OCI-LY7 (cell line): ENCODE measurements around the gene KLHL25. TPM values are rescaled to one million over a fixed set of nuclear protein-coding genes. Genes with fewer than 3 reads are reported as not detected.

Experiments used
- BruUV-seq: library from RNA; stranded (reverse); fragments of 400-500 nt; replicated peaks from 2 replicates; lab custom pipeline; 2021; lab: Mats Ljungman, UMichigan
- CTCF ChIA-PET: fragments of 300-600 bp; sonication (Branson Sonifier 250); formaldehyde crosslinking; loops from one replicate; lab custom pipeline; 2022; ENCODE audit warnings: antibody characterized with exemption; ENCODE audit not compliant: unreplicated experiment; lab: Charles Lee
- POLR2A ChIA-PET: fragments of 300-600 bp; sonication (Branson Sonifier 250); formaldehyde crosslinking; loops from one replicate; lab custom pipeline; 2022; ENCODE audit warnings: antibody characterized with exemption; lab: Charles Lee
- DNase-seq: peaks from one replicate; pipeline ENCODE4 v3.0.0-alpha.2; 2015; ENCODE audit warnings: low spot score
- H2AFZ ChIP-seq: fragments of 200-600 bp; sonication (generic), shearing (Covaris generic); 2 replicates; pipeline ENCODE4 v1.6.1; 2014; ENCODE audit warnings: mild to moderate bottlenecking, antibody characterized with exemption, low read length, moderate library complexity
- H3K27ac ChIP-seq: fragments of 200-600 bp; sonication (generic); 2 replicates; pipeline ENCODE4 v1.5.1; 2014; ENCODE audit warnings: mixed run types, low read depth, mild to moderate bottlenecking, moderate library complexity, low read length, inconsistent platforms; ENCODE audit not compliant: poor library complexity, severe bottlenecking
- H3K36me3 ChIP-seq: fragments of 200-600 bp; sonication (generic); 2 replicates; pipeline ENCODE4 v1.6.1; 2014; ENCODE audit warnings: mild to moderate bottlenecking, antibody characterized with exemption, low read length, moderate library complexity, mixed read lengths; ENCODE audit not compliant: insufficient read depth
- H3K4me1 ChIP-seq: fragments of 200-600 bp; sonication (generic); 2 replicates; pipeline ENCODE4 v1.5.1; 2014; ENCODE audit warnings: mild to moderate bottlenecking, low read length; ENCODE audit not compliant: insufficient read depth, poor library complexity, severe bottlenecking
- H3K4me2 ChIP-seq: fragments of 200-600 bp; sonication (generic); 2 replicates; pipeline ENCODE4 v1.6.1; 2014; ENCODE audit warnings: mild to moderate bottlenecking, low read length
- H3K4me3 ChIP-seq: fragments of 200-600 bp; sonication (generic); 2 replicates; pipeline ENCODE4 v1.5.1; 2014; ENCODE audit warnings: mild to moderate bottlenecking, low read depth, low read length; ENCODE audit not compliant: poor library complexity, severe bottlenecking
- H3K79me2 ChIP-seq: fragments of 200-600 bp; sonication (generic); 2 replicates; pipeline ENCODE4 v1.6.1; 2016; ENCODE audit warnings: low read depth, mild to moderate bottlenecking, low read length, moderate library complexity, mixed read lengths; ENCODE audit not compliant: insufficient read depth
- H3K9me2 ChIP-seq: fragments of 200-600 bp; sonication (generic); 2 replicates; pipeline ENCODE4 v1.6.1; 2016; ENCODE audit warnings: mild to moderate bottlenecking, low read length, mixed read lengths; ENCODE audit not compliant: insufficient read depth
- H3K9me3 ChIP-seq: fragments of 200-600 bp; sonication (generic); 2 replicates; pipeline ENCODE4 v1.6.1; 2014; ENCODE audit warnings: mild to moderate bottlenecking, mixed run types, low read length, mixed read lengths
- H4K20me1 ChIP-seq: fragments of 200-600 bp; sonication (generic); 2 replicates; pipeline ENCODE4 v1.6.1; 2014; ENCODE audit warnings: mild to moderate bottlenecking, antibody characterized with exemption, low read length, moderate library complexity, mixed read lengths; ENCODE audit not compliant: insufficient read depth
- EZH2phosphoT487 ChIP-seq: fragments of 200-600 bp; sonication (generic); IDR thresholded peaks from 2 replicates; pipeline ENCODE4 v1.6.1; 2018; ENCODE audit warnings: low read depth, borderline replicate concordance, mild to moderate bottlenecking, mixed run types, antibody characterized with exemption, low read length, moderate library complexity, mixed read lengths
- intact Hi-C: fragments of 100-400 bp; cut with micrococcal nuclease; formaldehyde crosslinking; loops from one replicate; pipeline ENCODE4 v1.10.0; 2022; ENCODE audit not compliant: unreplicated experiment
- total RNA-seq, 2 experiments: library from RNA; depleted of rRNA in 1 of 2; stranded (reverse); fragments of >200 nt in 1 of 2; shearing (Covaris generic) in 1 of 2; gene quantifications; 2 replicates each; pipeline ENCODE4 v1.2.3, GENCODE V29; 2014 to 2022
- TF ChIP-seq, protein P1 (sequence below): fragments of 200-600 bp; sonication (generic); conservative IDR thresholded peaks from 2 replicates; pipeline ENCODE4 v1.5.1; 2014; ENCODE audit warnings: mild to moderate bottlenecking, antibody characterized with exemption, low read length, moderate library complexity, mixed read lengths

The KLHL25 gene
- total RNA-seq, 2 experiments from 2014 or later = 5.1 to 7.7 TPM

DNA sequence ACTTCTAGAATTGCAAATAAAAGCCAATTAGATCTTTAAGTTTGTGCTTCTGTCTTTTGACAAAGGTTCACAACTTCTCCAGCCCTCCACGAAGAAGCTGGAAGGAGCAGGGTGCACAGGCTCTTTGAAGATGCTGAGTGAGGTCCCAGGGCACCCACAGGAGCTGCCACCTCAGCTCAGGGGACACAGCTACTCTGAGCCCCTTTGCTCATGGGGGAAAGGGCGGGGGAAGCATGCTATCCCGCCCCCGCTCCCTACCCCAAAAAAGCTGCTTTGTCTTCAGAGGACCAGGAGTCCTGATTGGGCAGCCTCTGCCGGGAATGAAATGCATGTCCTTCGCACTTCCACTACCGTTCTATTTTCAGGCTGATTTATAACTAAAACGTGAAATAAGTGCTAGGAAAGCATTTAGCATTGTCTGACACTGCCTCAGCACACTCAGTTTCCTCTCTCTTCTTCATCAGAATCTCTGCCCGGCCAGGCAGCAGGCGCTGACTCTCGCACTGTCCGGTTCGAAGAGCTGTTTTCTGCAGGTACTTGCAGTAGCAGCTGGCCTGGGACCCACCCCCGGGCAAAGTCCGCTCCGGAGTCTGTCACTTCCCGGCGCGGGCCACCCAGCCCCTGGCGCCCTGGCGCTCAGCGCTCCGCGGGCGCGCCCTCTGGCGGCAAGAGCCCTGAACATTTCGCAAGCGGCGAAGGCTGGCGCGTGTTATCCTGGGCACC is 45.5 kb upstream of the KLHL25 start:
- Histone ChIP-seq H4K20me1 (no peaks in the 10 kb centered on the region), H3K36me3 (no peaks in the 10 kb centered on the region), H3K4me3 (peak overlapping the region; percentile 17), H3K4me2 (peak overlapping the region; percentile 57), H3K9me2 (no peaks in the 10 kb centered on the region), H3K79me2 (no peaks in the 10 kb centered on the region), H3K9me3 (no peaks in the 10 kb centered on the region), H3K4me1 (peaks cover 9% of the 10 kb centered on the region), H3K27ac (no peak overlapping the region), H2AFZ (peak overlapping the region; percentile 67)
- BruUV-seq = no TSS peak
- intact Hi-C loops = loop anchor here (1.0 to 5.0 kb wide), 5 partner anchors 48 to 543 kb away; partner anchors contain the start of gene KLHL25
- TF ChIP-seq, protein P1, sequence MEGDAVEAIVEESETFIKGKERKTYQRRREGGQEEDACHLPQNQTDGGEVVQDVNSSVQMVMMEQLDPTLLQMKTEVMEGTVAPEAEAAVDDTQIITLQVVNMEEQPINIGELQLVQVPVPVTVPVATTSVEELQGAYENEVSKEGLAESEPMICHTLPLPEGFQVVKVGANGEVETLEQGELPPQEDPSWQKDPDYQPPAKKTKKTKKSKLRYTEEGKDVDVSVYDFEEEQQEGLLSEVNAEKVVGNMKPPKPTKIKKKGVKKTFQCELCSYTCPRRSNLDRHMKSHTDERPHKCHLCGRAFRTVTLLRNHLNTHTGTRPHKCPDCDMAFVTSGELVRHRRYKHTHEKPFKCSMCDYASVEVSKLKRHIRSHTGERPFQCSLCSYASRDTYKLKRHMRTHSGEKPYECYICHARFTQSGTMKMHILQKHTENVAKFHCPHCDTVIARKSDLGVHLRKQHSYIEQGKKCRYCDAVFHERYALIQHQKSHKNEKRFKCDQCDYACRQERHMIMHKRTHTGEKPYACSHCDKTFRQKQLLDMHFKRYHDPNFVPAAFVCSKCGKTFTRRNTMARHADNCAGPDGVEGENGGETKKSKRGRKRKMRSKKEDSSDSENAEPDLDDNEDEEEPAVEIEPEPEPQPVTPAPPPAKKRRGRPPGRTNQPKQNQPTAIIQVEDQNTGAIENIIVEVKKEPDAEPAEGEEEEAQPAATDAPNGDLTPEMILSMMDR = peak; percentile 95
- TF ChIP-seq EZH2phosphoT487 = no peak
- peak; percentile 82 for DNase-seq
- CTCF ChIA-PET = no interaction called here
- POLR2A ChIA-PET = interaction anchor here (0.5 to 0.7 kb wide), 2 partner anchors 514 to 772 kb away, joined by 3 to 4 read pairs; no protein-coding TSS in a partner anchor

DNA sequence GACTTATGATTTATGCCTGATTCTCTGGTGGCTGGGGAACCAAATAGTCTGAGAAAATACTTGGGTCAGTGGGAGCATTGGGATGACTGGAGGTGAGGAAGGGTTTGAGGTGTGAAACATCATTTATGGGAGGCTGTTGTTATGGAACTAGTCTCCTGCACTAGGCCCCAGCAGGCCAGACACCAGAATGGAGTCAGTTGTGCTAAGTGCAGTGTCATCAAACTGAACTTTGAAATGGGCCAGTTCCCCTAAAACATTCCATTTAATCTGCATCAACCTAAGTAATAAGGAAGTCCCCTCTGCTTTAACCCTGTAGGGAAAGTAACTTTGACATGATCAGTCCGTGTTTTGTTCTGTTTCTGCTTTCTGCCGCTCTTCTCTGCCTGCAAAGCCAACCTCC is 44.9 kb upstream of the KLHL25 start:
- ChIA-PET CTCF (no interaction called here), POLR2A (no interaction called here)
- no peaks in the 10 kb centered on the region for H3K36me3 ChIP-seq
- no peak for DNase-seq
- intact Hi-C loops = loop anchor here (1.0 to 5.0 kb wide), 5 partner anchors 47 to 543 kb away; partner anchors contain the start of gene KLHL25
- H3K4me3 ChIP-seq = no peak overlapping the region
- peaks cover 9% of the 10 kb centered on the region for H3K4me1 ChIP-seq
- no peak overlapping the region for H3K4me2 ChIP-seq
- H3K9me2 ChIP-seq = no peaks in the 10 kb centered on the region
- no peaks in the 10 kb centered on the region for H4K20me1 ChIP-seq
- H3K9me3 ChIP-seq = no peaks in the 10 kb centered on the region
- no TSS peak for BruUV-seq
- TF ChIP-seq EZH2phosphoT487 = no peak
- TF ChIP-seq, protein P1 = no peak
- H2AFZ ChIP-seq = peak overlapping the region; percentile 67; the same call in 1 of the 2 replicates
- no peak overlapping the region for H3K27ac ChIP-seq
- H3K79me2 ChIP-seq = no peaks in the 10 kb centered on the region

DNA sequence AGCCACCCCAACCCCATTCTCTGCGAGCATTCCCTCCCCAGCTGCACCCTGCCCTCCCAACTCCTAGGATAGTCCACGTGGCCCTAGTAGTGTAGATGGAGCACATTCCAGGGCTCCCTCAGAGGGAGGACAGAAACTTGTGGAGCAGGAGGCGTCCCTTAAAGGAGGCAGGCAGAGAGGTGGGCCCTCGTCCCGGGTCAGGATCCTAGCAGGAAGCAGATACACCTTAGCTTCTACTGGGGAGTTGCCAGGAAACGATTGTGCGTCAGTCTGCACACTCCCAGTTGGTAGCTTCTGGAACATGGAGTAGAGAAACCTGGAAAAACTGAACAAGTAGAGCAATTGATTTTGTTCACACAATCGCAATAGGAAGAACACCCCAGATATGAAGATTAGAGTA is 43.9 kb upstream of the KLHL25 start:
- no TSS peak for BruUV-seq

More for the DNA sequence above, 43.9 kb upstream of the KLHL25 start:
- no peaks in the 10 kb centered on the region for H3K9me2 ChIP-seq
- H3K4me2 ChIP-seq = no peak overlapping the region
- H3K9me3 ChIP-seq = no peaks in the 10 kb centered on the region
- POLR2A ChIA-PET = no interaction called here
- H3K4me1 ChIP-seq = peaks cover 9% of the 10 kb centered on the region
- no peak overlapping the region for H3K27ac ChIP-seq
- no peak for DNase-seq
- TF ChIP-seq, protein P1 = no peak
- TF ChIP-seq EZH2phosphoT487 = no peak
- no peaks in the 10 kb centered on the region for H3K79me2 ChIP-seq
- no peaks in the 10 kb centered on the region for H4K20me1 ChIP-seq
- no peak overlapping the region for H3K4me3 ChIP-seq
- CTCF ChIA-PET = no interaction called here
- H2AFZ ChIP-seq = no peak overlapping the region
- intact Hi-C loops = no loop called here
- H3K36me3 ChIP-seq = no peaks in the 10 kb centered on the region
